ENCODE results near the gene THEM4.
A peak's percentile ranks its signal among the peaks of the same experiment; 100 is the strongest.

The THEM4 gene

GRCh38 chr1:151828921-151829320, 80.4 kb downstream of the THEM4 start:
- no peak for TF ChIP-seq GLIS3 (CRISPR knock-in tag; IDR thresholded peaks at IDR 0.05)
- no peak for TF ChIP-seq SNAI2 (CRISPR knock-in tag; IDR thresholded peaks at IDR 0.05)
- no peak for TF ChIP-seq TCF4 (CRISPR knock-in tag; IDR thresholded peaks at IDR 0.05; ENCODE audit: borderline replicate concordance)
- no peak for TF ChIP-seq ZNF8 (CRISPR knock-in tag; IDR thresholded peaks at IDR 0.05)
- no peak for TF ChIP-seq ISL1 (CRISPR knock-in tag; IDR thresholded peaks at IDR 0.05)
- no peak for TF ChIP-seq ZFP30 (CRISPR knock-in tag; IDR thresholded peaks at IDR 0.05)
- ATAC-seq: peak; percentile 44

- no peak for ATAC-seq
- TF ChIP-seq RARB (CRISPR knock-in tag; IDR thresholded peaks at IDR 0.05) (no peak), TCF4 (CRISPR knock-in tag; IDR thresholded peaks at IDR 0.05; ENCODE audit: borderline replicate concordance) (no peak), ZNF565 (CRISPR knock-in tag; conservative IDR thresholded peaks at IDR 0.05; ENCODE audit: low read depth) (no peak), ARNTL (CRISPR knock-in tag; IDR thresholded peaks at IDR 0.05; ENCODE audit: borderline replicate concordance, low read depth) (no peak), TOX (CRISPR knock-in tag; IDR thresholded peaks at IDR 0.05; ENCODE audit: borderline replicate concordance) (no peak), ZFP3 (CRISPR knock-in tag; IDR thresholded peaks at IDR 0.05) (no peak), ZNF8 (CRISPR knock-in tag; IDR thresholded peaks at IDR 0.05) (no peak), CSDC2 (CRISPR knock-in tag; IDR thresholded peaks at IDR 0.05) (no peak), CSRNP3 (CRISPR knock-in tag; IDR thresholded peaks at IDR 0.05) (no peak), SNAI2 (CRISPR knock-in tag; IDR thresholded peaks at IDR 0.05) (no peak), ZFP30 (CRISPR knock-in tag; IDR thresholded peaks at IDR 0.05) (no peak), ZC3H10 (CRISPR knock-in tag; IDR thresholded peaks at IDR 0.05) (no peak), PPARA (CRISPR knock-in tag; IDR thresholded peaks at IDR 0.05; ENCODE audit: borderline replicate concordance) (no peak), CREB5 (CRISPR knock-in tag; IDR thresholded peaks at IDR 0.05; ENCODE audit: low read depth) (no peak), POU6F1 (CRISPR knock-in tag; IDR thresholded peaks at IDR 0.05; ENCODE audit: borderline replicate concordance, low read depth) (no peak), GLIS3 (CRISPR knock-in tag; IDR thresholded peaks at IDR 0.05) (no peak), ZNF70 (CRISPR knock-in tag; IDR thresholded peaks at IDR 0.05) (no peak)
These were observed 81.5 kb downstream of the THEM4 start for GRCh38 chr1:151827853-151828252.

GRCh38 chr1:151825751-151826660, 83.3 kb downstream of the THEM4 start:
- no peak for TF ChIP-seq OSR1 (CRISPR knock-in tag; IDR thresholded peaks at IDR 0.05)
- TF ChIP-seq ZNF70 (CRISPR knock-in tag; IDR thresholded peaks at IDR 0.05): no peak
- TF ChIP-seq PPARA (CRISPR knock-in tag; IDR thresholded peaks at IDR 0.05; ENCODE audit: borderline replicate concordance): no peak
- no peak for ATAC-seq

GRCh38 chr1:151825204-151825603, 84.1 kb downstream of the THEM4 start:
- ATAC-seq: no peak
- TF ChIP-seq ZC3H10 (CRISPR knock-in tag; IDR thresholded peaks at IDR 0.05) (no peak), ZNF70 (CRISPR knock-in tag; IDR thresholded peaks at IDR 0.05) (no peak), CSDC2 (CRISPR knock-in tag; IDR thresholded peaks at IDR 0.05) (no peak), OSR1 (CRISPR knock-in tag; IDR thresholded peaks at IDR 0.05) (no peak), SNAI2 (CRISPR knock-in tag; IDR thresholded peaks at IDR 0.05) (no peak), TSHZ2 (CRISPR knock-in tag; IDR thresholded peaks at IDR 0.05) (no peak), CSRNP3 (CRISPR knock-in tag; IDR thresholded peaks at IDR 0.05) (no peak), ZFP30 (CRISPR knock-in tag; IDR thresholded peaks at IDR 0.05) (no peak), BACH2 (CRISPR knock-in tag; IDR thresholded peaks at IDR 0.05; ENCODE audit: borderline replicate concordance) (no peak), RARB (CRISPR knock-in tag; IDR thresholded peaks at IDR 0.05) (no peak), CREB5 (CRISPR knock-in tag; IDR thresholded peaks at IDR 0.05; ENCODE audit: low read depth) (no peak), TCF4 (CRISPR knock-in tag; IDR thresholded peaks at IDR 0.05; ENCODE audit: borderline replicate concordance) (no peak), ZNF565 (CRISPR knock-in tag; conservative IDR thresholded peaks at IDR 0.05; ENCODE audit: low read depth) (no peak), ZFP3 (CRISPR knock-in tag; IDR thresholded peaks at IDR 0.05) (no peak), PPARA (CRISPR knock-in tag; IDR thresholded peaks at IDR 0.05; ENCODE audit: borderline replicate concordance) (no peak), ISL1 (CRISPR knock-in tag; IDR thresholded peaks at IDR 0.05) (no peak), POU6F1 (CRISPR knock-in tag; IDR thresholded peaks at IDR 0.05; ENCODE audit: borderline replicate concordance, low read depth) (no peak)
